Kidney capillary endothelial cell (primary cell): ENCODE results near the gene SLCO4A1.
A peak's percentile ranks its signal among the peaks of the same experiment; 100 is the strongest.

Source experiments
- DNase-seq: peaks from one replicate; pipeline ENCODE4 v3.0.0-alpha.2; 2018; ENCODE audit warnings: low spot score

Gene SLCO4A1

DNA sequence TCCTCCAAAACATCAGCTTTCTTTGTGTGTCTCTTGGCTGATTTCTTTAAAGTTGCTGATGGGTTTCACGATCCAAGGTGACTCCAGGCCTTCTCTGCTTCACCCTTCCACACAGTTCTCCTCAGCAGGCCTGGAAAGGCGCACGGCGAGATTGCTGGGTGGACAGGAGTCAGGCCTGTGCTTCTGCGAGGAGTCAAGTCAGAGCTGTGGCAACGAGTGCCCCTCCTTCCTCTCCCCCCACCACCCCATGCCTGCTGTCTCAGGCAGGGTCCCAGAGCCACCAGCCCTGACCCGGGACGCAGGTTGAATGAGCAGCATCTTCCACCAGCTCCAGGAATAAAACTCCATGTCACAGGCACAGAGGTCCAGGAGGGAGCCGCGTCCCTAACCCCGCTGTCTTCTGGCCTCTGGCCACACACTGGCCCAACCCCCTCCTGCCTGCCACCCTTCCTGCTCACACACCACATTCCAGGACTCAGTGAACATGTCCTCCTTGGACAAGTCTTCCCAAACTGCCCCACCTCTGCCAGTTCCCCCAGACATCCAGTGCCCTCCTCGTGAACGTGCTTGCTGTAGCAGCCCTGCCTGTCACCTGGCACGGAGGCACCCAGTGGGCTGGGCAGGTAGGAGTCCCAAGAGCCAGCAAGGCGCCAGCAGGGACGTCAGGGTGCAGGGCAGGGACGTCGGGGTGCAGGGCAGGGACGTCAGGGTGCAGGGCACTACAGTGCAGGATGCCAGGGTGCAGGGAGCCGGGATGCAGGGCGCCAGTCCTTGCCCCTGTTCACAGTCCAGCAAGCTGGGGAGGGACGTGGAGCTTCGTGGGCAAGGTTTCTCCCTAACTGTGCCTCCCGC, 59.1 kb downstream of the SLCO4A1 start:
- DNase-seq: no peak

DNA sequence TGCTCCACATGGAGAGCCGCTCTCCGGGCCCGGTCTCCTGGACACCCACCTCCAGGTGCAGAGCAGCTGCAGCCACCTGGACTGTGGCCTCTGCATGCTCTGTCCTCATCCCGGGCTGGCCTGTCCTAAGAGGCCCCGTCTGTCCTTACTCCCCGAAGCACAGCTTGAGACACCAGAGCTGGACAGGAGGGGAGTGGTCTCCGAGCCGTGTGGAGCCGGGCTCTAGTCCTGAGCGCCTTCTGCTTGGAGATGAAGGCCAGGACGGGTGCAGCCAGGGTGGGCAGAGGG, 59.7 kb downstream of the SLCO4A1 start:
- no peak for DNase-seq

DNA sequence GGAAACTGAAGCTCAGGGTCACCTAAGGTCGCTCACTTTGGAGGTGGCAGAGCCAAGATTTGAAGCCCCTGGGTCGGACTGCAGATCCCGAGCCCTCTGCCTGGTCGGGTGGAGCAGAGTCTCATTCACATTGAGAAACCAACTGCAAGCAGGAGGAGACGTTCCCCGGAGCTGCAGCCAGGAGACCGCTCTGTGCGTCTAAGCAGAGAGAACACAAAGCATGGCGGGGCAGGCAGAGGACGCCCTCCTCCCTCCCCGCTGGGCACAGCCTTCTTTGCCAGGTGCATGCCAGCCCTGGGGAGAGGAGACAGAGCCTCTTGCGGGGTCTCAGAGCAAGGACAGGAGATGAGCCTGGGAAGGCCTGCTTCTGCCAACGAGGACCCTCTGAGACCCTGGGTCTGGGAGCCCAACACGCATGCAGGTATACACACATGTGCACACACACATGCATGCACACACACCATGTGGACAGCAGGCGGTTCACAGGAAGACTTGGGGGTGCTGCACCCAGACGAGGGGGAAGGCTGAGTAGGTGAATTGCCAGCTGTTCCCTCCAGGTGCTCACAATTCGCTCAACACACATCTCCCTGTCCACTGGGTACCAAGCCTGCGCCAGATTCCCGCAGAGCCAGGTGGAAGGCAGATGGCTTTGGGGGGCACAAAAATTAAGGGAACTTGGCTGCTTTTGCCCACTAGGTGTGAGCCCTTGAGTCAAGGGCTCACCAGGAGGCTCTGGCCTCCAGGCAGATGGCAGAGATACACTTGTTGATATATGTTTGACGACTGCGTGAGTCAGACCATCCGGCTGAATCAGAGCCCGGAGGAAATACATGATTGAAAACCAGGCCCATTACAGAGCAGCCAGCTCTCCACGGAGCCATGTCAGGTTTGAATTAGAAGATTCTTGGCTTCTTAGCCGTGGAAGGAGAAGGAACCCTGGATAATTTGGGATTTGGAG, 60.9 kb downstream of the SLCO4A1 start:
- peak; percentile 88 for DNase-seq

DNA sequence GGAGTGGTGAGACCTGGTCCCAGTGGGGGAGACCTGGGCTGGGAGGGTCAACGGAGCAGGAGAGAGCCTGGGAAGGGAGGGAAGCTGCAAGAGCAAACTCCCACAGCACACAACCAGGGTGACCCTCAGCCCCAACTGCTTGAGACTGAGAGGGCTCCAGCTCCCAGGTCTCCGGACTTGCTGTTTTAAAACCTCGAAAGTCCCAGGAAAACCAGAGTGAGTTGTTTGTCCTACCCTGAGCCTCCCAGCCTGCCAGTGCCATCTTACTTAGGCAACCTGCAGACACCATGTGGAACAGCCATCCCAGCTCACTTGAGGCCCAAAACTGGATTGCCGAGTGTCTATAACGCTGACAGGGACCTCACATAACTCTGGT, 61.5 kb downstream of the SLCO4A1 start:
- peak; percentile 32 for DNase-seq

DNA sequence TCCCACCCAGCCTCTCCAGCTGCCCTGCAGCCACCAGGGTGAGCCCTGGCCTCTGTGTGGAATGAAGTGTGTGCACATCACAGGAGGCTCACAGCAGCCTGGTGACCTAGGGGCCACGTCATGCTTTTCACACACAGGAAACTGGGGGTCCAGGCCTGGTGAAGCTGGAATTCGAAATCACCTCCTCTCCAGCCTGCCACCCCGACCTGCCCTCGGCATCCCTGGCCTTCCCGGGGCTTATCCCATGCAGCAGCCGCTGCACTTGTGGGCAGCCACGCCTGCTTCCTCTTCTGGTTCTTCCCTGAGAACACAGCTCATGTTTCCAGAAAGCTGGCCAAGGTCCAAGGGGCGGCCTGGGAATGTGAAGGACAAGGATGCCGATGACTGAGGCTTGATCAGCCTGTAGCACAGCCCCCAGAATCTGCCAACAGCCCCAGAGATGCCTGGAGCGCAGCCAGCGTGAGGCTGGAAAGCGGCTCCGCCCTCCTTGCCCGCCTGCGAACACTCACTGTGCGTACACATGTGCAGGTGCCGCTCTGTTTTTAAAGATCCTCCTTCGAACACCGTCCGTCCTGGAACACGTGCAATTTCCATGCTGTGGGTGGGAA, 62.1 kb downstream of the SLCO4A1 start:
- DNase-seq: peak; percentile 89

DNA sequence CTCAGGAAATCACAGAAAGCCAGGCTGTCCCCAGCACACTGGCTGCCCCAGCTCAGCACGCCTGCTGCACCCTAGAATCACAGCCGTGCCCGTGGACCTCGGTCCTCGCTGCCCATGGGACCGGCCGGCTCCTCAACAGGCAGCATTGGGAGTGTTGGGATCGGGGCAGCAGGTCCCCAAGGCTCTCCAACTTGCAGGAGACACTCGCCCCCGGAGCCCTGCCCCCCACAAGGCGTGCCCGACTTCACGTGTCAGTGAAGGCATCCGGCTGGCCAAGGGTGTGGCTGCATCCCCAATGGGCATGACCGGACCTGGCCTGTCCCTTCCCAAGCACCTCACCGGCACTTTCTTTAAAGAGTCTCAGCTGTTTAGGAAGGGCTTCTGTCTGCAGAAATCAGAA, 63.3 kb downstream of the SLCO4A1 start:
- DNase-seq: no peak

DNA sequence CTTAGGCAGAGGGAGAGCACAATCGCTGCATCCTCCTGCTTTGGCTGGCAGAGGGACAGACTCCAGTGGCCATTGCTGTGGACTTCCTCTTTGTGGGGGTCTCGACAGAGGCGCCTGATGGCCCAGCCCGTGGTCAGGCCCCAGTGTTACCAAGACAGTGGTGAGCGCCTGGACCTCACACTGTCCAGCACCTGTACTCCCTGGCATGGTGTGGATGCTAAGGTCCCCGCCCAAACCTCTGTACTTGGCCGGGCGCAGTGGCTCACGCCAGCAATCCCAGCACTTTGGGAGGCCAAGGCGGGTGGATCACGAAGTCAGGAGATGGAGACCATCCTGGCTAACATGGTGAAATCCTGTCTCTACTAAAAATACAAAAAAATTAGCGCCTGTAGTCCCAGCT, 64.0 kb downstream of the SLCO4A1 start:
- DNase-seq: no peak

DNA sequence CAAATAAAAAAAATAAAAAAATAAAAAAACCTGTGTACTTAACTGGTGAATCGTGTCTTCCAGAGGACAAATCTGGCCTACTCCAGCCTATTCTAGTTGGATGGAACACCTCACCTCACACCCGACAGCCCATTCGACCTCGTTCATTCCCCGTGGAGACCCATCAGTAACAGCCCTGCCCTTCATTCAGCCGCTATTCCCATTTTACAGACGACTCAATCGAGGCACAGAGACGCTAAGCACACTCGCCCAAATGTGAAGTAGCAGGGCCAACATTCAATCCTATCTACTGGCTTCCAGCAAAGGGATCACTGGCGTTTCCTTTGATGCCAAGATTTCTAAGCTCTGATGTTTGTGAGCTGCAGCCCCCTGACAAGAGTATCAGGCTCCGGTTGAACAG, 64.6 kb downstream of the SLCO4A1 start:
- DNase-seq: no peak

DNA sequence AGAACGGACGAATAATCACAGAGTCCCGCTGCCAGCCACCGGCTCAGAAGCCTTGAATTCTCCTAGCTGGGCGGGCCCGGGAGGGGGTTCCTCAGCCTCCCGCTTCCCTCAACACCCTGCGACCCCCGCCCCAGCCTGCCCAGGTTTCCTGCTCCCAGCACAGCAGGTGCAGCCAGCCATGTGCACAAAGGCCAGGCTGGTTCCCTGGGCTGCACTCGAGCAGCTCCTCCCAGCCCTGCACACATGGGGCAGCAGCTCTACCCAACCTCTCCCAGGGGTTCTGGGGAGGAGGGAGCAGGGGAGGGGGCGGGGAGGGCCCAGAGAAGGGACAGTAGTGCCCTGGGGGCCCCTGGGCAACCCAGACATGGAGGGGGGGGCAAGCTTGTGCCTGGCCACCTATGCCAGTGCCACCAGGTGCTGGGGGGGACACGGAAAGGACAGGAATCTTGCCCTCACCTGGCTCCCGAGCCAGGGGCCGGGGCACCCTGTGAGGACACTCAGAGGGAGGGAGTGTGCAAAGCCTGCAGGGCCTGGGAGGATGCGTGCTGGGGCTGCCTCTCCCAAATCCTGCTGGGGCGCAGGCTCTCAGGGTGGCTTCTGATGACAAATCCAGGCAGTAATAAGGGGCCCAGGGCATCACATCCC, 65.1 kb downstream of the SLCO4A1 start:
- no peak for DNase-seq

DNA sequence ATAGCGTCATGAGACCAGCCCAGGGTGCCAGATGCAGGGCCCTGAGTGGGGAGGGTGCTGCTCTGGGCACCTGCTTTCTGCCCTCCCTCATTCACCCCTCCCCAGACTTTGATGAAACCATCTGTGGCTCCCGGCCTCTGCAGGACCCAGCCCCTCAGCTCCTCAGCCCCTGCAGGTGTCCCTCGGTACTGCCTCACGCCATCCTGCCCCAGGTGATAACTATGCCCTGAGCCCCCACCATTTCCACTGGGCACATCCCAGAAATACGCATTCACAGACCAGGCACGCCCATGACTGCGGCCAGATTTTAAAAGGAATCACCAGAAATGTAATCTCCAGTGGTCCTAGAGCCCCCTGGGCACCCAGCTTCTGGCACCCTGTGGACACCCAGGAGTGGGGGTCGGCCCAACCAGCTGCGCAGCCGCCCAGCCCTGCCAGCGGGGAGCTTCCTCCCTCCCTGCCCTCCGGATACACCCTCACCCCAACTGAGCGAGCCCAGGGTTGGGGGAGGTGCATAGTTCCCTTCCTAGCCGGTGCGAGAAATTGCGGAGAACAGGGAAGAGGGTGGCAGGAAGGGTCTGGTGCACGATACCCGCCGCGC, 65.7 kb downstream of the SLCO4A1 start:
- no peak for DNase-seq

DNA sequence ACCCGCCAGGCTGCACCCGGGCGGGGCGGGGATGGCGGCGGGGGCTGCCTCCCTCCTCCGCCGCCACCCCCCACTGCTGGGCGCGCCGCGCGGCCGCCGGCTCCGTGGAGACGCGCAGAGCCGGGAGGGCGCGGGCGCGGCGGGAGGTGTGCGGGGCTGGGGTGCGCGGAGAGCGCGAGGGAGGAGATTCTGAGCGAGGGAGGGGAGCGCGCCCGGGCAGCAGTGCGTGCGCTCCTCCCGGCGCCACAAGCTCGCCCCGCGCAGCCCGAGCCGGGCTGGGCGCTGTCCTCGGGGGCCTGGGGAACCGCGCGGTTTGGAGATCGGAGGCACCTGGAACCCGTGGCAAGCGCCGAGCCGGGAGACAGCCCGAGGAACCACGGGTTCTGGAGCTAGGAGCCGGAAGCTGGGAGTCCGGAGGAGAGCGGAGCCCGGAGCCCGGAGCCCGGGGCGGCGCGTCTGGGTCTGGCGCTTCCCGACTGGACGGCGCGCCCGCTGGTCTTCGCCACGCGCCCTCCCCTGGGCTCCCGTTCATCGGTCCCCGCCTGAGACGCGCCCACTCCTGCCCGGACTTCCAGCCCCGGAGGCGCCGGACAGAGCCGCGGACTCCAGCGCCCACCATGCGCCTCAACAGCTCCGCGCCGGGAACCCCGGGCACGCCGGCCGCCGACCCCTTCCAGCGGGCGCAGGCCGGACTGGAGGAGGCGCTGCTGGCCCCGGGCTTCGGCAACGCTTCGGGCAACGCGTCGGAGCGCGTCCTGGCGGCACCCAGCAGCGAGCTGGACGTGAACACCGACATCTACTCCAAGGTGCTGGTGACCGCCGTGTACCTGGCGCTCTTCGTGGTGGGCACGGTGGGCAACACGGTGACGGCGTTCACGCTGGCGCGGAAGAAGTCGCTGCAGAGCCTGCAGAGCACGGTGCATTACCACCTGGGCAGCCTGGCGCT, 66.6 kb downstream of the SLCO4A1 start, which contains the start of gene NTSR1:
TSS of gene NTSR1 (plus strand) at position 246 of the 946 bp plus-strand sequence. CDS start at position 618, 372 bp downstream.
- no peak for DNase-seq

DNA sequence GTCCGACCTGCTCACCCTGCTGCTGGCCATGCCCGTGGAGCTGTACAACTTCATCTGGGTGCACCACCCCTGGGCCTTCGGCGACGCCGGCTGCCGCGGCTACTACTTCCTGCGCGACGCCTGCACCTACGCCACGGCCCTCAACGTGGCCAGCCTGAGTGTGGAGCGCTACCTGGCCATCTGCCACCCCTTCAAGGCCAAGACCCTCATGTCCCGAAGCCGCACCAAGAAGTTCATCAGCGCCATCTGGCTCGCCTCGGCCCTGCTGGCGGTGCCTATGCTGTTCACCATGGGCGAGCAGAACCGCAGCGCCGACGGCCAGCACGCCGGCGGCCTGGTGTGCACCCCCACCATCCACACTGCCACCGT, 67.2 kb downstream of the SLCO4A1 start:
- DNase-seq: no peak

DNA sequence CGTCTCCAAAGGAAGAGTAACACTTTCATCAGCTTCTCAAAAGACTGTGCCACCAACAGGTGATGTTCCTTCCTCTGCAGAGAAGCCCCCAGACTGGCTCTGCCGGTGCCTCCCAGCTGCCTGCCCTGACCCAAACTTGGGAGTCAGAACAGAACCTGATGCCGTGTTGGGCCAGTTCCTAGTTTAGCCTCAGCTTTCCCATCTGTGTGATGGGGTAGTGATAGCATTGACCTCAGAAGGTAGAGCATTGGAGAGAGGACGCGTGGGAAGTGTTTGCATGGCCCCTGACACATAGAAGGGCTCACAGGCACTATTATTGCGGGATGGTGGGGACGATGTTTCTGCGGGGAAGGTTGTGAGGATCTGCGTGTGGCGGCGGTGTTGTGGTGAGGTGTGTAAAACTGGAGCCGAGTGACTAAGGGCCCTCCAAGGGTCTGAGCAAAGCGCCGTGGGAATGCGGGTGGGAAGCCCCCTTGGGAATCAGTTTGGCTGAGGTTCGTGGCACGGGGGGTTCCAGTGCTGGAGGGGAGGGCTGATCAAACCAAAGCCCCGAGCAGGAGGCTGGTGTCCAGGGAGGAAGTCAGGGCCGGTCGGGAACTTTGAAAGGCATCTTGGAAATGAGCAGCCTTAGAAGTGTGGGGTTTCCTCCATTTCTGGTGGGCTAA, 68.0 kb downstream of the SLCO4A1 start:
- no peak for DNase-seq

DNA sequence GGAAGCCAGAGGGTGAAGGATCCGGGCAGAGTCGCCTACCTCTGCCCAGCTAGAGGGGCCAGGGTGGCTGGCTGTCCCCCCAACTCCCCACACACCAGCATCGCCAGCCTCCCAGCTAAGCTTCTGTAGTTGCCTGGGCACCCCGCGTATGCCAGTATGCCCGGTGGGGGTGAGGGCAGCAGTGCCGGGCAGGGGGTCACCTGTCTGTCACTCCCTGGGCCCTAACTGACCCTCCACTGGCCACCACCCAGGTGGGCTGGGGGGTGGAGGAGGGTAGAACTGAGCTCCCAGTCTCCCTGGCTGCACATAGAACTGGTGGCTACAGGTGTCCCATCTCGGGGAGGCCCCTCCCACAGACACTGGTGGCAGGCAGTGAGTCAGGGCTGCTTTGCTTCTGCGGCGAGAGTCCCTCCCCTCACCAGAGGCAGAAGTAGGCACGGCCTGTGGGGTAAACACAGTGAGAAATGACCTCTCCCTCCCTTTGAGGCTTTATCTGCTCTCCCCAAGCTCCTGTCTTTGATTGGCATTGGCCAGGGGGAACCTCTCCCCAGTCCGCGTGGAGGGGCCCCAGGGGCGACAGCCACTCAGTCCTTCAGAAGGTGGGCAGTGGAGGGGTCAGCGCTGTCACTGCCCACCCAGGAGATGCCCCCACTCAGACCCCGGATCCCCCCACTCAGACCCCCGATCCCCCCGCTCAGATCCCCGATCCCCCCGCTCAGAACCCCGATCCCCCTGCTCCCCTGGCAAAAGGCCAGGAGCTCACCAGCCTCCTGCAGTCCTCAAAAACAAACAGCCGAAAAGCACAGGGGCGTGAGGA, 68.8 kb downstream of the SLCO4A1 start:
- DNase-seq: no peak

DNA sequence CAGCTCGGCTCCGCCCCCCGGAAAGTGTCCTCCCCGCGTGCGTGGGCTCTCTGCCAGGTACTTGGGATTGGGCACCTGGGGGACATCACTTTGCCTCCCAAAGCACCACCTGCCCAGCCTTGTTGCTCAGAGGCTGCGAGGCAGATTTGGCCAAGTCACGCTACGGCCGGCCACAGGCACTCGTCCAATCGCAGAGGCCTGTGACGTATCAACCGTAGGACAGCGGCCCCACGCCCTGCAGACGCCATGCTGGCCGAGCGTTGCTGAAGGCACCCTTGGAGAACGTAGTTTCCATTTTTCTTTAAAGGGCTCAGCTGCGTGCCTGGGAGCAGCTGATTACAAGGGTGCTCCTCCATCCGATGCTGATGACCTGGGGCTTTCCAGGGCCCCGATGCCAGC, 69.4 kb downstream of the SLCO4A1 start:
- DNase-seq: no peak

DNA sequence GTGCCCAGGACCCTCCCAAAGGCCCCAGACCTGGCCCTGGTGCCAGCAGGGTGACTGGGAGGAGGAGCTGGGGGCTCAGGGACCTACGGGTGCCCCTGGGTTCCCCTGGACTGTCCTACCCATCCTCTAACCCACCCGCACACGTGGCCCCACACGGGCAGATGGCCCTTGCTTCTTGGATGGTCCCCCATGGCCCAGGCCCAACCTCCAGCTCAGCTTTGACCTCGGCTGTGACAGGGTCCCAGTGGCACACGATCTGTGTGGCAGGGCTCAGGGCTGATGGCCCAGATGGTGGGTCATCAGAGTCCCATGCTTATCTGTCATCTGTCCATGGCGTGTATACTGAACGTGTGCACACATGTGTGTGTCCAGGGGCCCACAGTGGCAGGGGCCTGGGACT, 70.3 kb downstream of the SLCO4A1 start:
- no peak for DNase-seq

DNA sequence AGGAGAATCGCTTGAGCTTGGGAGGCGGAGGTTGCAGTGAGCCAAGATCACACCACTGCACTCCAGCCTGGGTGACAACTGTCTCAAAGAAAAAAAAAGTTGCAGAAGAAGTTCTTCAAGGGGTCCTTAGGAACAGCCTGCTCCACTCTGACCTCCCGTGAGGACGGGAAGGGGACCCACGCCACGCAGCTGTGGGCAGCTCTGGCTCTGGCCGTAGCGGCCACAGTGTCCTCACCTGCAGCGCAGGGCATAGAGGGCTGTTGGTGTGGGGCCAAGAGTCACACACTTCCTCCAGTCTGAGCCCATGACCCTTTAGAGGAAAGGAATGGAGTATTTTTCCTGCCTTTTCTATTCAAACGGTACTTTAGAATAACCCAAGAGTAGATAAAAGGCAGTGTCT, 71.7 kb downstream of the SLCO4A1 start:
- no peak for DNase-seq

DNA sequence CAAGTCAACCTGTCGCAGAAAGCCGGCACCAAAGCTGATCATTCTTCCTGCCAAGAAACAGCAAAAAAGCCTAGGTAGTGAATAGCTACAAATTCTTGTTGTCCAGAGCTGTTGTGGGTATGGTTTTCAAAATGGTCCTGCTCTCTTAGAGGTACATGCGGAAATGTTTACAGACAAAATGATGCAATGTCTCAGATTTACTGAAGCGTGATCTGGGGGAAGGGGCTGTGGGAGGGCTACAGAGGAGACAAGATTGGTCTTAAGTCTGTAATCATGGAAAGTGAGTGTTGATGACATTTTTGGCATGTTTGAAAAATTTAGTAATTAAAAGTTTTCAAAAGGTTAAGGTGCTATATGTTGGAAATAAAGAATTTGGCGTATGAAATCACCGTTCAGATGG, 72.5 kb downstream of the SLCO4A1 start:
- no peak for DNase-seq

DNA sequence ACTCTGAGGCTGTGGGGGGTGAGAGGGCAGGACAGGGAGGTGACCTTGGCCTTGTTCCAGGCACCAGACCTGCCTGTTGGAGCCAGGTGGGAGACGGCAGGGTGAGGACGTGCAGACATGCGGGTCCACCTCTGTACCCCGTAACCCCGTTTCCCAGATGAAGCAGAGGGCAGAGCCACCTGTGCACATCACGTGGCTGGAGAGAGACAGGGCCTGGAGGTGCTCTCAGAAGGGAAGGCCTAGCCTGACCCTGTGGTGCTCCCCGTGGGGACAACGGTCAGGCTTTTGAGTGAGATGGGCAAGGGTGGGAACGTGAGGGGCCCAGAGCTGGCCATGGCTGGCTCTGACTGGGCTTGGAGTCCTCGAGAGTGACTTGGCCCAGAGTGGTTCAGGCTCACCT, 72.9 kb downstream of the SLCO4A1 start:
- DNase-seq: no peak
